HepG2 (cell line): ENCODE results near the gene OSBPL5. TPM values are rescaled to one million over a fixed set of nuclear protein-coding genes. Genes with fewer than 3 reads are reported as not detected.

Experiments
- FOXK1 ChIP-seq: sonication (generic); formaldehyde crosslinking; IDR thresholded peaks from 2 replicates; pipeline ENCODE4 v1.4.0; 2020; ENCODE audit warnings: low read depth, missing genetic modification reagents, borderline replicate concordance
- HMG20B ChIP-seq: conservative IDR thresholded peaks from 2 replicates; pipeline ENCODE4 v1.6.1; 2016; ENCODE audit warnings: missing genetic modification reagents, missing compliant biosample characterization
- NAIF1 ChIP-seq: sonication (generic); formaldehyde crosslinking; IDR thresholded peaks from 2 replicates; pipeline ENCODE4 v1.5.0; 2020; ENCODE audit warnings: mild to moderate bottlenecking, missing genetic modification reagents, borderline replicate concordance
- ZNF251 ChIP-seq: sonication (generic); formaldehyde crosslinking; IDR thresholded peaks from 2 replicates; pipeline ENCODE4 v1.9.0; 2021; ENCODE audit warnings: mild to moderate bottlenecking, missing genetic modification reagents
- polyA plus RNA-seq, 8 experiments: library from polyadenylated mRNA; depleted of rRNA in 3 of 8; stranded (reverse) in 7 of 8; unstranded in 1 of 8; fragments of >200 nt; fragmentation: Illumina TruSeq in 4 of 8; extraction: Trizol in 4 of 8; gene quantifications; 2 replicates each; pipeline versions ENCODE4 v1.2.1 to v1.2.3, GENCODE V29; 2011 to 2016; ENCODE audit warnings: low read depth in 4 of 8, missing spikeins in 1 of 8, mixed read lengths in 1 of 8; ENCODE audit not compliant: insufficient read depth in 1 of 8
- total RNA-seq, 5 experiments: library from RNA; depleted of rRNA; stranded (reverse); fragments of >200 nt; fragmentation: Illumina TruSeq; extraction: Trizol; gene quantifications; 2 replicates each; pipeline ENCODE4 v1.2.3, GENCODE V29; 2016; ENCODE audit warnings: low read depth in 1 of 5
- TF ChIP-seq, protein P1 (sequence below): sonication (generic); formaldehyde crosslinking; IDR thresholded peaks from 2 replicates; pipeline ENCODE4 v1.5.0; 2020; ENCODE audit warnings: mild to moderate bottlenecking, missing genetic modification reagents
- TF ChIP-seq, protein P2 (sequence below): sonication (generic); formaldehyde crosslinking; IDR thresholded peaks from 2 replicates; pipeline ENCODE4 v1.4.0; 2020; ENCODE audit warnings: missing genetic modification reagents
- TF ChIP-seq, protein P3 (sequence below): sonication (generic); formaldehyde crosslinking; IDR thresholded peaks from one replicate; pipeline ENCODE4 v1.5.1; 2020; ENCODE audit warnings: mild to moderate bottlenecking, missing genetic modification reagents; ENCODE audit errors: not compliant biosample characterization

The OSBPL5 gene
- total and polyA plus RNA-seq, 2 of the 13 experiments (the other 11 are each of a cell fraction or from before 2014, with no cell fraction given), result not detected

DNA sequence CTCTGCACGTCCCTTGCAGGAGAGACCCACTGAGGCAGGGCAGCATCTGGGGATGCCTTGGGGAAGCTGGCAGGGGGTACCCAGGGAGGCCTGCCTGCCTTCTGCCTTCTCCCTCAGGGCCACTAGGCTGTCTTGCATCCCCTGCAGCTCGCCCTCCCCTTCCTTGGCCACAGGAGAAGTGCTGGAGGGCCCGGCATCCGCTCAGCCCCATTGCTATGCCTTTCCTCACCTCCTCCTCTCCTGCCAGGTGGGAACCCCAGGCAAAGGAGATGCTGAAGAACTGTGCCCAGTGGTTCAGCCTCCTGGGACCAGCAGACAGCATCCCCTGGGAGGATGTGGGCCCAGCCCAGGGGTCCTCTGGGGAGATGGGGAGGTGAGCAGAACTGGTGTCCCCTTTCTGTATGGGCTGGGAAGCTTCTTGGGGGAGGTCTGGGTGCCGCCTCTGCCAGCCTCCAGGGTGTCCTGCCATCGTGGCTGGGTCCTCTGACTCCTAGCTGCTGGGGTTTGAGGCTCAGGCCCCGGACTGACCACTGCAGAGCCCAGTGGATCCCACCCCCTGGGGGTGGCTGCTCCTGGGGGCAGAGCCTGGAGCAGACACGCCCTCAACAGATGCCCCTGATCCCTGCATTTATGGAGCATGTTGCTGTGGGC is 32.9 kb upstream of the OSBPL5 start (continued):
- TF ChIP-seq, protein P1, sequence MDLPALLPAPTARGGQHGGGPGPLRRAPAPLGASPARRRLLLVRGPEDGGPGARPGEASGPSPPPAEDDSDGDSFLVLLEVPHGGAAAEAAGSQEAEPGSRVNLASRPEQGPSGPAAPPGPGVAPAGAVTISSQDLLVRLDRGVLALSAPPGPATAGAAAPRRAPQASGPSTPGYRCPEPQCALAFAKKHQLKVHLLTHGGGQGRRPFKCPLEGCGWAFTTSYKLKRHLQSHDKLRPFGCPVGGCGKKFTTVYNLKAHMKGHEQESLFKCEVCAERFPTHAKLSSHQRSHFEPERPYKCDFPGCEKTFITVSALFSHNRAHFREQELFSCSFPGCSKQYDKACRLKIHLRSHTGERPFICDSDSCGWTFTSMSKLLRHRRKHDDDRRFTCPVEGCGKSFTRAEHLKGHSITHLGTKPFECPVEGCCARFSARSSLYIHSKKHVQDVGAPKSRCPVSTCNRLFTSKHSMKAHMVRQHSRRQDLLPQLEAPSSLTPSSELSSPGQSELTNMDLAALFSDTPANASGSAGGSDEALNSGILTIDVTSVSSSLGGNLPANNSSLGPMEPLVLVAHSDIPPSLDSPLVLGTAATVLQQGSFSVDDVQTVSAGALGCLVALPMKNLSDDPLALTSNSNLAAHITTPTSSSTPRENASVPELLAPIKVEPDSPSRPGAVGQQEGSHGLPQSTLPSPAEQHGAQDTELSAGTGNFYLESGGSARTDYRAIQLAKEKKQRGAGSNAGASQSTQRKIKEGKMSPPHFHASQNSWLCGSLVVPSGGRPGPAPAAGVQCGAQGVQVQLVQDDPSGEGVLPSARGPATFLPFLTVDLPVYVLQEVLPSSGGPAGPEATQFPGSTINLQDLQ (CRISPR knock-in tag), result no peak
- no peak for TF ChIP-seq NAIF1
- TF ChIP-seq HMG20B (CRISPR knock-in tag), result no peak
- no peak for TF ChIP-seq ZNF251
- TF ChIP-seq FOXK1 (CRISPR knock-in tag), result no peak
- TF ChIP-seq, protein P2, sequence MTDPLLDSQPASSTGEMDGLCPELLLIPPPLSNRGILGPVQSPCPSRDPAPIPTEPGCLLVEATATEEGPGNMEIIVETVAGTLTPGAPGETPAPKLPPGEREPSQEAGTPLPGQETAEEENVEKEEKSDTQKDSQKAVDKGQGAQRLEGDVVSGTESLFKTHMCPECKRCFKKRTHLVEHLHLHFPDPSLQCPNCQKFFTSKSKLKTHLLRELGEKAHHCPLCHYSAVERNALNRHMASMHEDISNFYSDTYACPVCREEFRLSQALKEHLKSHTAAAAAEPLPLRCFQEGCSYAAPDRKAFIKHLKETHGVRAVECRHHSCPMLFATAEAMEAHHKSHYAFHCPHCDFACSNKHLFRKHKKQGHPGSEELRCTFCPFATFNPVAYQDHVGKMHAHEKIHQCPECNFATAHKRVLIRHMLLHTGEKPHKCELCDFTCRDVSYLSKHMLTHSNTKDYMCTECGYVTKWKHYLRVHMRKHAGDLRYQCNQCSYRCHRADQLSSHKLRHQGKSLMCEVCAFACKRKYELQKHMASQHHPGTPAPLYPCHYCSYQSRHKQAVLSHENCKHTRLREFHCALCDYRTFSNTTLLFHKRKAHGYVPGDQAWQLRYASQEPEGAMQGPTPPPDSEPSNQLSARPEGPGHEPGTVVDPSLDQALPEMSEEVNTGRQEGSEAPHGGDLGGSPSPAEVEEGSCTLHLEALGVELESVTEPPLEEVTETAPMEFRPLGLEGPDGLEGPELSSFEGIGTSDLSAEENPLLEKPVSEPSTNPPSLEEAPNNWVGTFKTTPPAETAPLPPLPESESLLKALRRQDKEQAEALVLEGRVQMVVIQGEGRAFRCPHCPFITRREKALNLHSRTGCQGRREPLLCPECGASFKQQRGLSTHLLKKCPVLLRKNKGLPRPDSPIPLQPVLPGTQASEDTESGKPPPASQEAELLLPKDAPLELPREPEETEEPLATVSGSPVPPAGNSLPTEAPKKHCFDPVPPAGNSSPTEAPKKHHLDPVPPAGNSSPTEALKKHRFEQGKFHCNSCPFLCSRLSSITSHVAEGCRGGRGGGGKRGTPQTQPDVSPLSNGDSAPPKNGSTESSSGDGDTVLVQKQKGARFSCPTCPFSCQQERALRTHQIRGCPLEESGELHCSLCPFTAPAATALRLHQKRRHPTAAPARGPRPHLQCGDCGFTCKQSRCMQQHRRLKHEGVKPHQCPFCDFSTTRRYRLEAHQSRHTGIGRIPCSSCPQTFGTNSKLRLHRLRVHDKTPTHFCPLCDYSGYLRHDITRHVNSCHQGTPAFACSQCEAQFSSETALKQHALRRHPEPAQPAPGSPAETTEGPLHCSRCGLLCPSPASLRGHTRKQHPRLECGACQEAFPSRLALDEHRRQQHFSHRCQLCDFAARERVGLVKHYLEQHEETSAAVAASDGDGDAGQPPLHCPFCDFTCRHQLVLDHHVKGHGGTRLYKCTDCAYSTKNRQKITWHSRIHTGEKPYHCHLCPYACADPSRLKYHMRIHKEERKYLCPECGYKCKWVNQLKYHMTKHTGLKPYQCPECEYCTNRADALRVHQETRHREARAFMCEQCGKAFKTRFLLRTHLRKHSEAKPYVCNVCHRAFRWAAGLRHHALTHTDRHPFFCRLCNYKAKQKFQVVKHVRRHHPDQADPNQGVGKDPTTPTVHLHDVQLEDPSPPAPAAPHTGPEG (CRISPR knock-in tag), result no peak
- TF ChIP-seq, protein P3, sequence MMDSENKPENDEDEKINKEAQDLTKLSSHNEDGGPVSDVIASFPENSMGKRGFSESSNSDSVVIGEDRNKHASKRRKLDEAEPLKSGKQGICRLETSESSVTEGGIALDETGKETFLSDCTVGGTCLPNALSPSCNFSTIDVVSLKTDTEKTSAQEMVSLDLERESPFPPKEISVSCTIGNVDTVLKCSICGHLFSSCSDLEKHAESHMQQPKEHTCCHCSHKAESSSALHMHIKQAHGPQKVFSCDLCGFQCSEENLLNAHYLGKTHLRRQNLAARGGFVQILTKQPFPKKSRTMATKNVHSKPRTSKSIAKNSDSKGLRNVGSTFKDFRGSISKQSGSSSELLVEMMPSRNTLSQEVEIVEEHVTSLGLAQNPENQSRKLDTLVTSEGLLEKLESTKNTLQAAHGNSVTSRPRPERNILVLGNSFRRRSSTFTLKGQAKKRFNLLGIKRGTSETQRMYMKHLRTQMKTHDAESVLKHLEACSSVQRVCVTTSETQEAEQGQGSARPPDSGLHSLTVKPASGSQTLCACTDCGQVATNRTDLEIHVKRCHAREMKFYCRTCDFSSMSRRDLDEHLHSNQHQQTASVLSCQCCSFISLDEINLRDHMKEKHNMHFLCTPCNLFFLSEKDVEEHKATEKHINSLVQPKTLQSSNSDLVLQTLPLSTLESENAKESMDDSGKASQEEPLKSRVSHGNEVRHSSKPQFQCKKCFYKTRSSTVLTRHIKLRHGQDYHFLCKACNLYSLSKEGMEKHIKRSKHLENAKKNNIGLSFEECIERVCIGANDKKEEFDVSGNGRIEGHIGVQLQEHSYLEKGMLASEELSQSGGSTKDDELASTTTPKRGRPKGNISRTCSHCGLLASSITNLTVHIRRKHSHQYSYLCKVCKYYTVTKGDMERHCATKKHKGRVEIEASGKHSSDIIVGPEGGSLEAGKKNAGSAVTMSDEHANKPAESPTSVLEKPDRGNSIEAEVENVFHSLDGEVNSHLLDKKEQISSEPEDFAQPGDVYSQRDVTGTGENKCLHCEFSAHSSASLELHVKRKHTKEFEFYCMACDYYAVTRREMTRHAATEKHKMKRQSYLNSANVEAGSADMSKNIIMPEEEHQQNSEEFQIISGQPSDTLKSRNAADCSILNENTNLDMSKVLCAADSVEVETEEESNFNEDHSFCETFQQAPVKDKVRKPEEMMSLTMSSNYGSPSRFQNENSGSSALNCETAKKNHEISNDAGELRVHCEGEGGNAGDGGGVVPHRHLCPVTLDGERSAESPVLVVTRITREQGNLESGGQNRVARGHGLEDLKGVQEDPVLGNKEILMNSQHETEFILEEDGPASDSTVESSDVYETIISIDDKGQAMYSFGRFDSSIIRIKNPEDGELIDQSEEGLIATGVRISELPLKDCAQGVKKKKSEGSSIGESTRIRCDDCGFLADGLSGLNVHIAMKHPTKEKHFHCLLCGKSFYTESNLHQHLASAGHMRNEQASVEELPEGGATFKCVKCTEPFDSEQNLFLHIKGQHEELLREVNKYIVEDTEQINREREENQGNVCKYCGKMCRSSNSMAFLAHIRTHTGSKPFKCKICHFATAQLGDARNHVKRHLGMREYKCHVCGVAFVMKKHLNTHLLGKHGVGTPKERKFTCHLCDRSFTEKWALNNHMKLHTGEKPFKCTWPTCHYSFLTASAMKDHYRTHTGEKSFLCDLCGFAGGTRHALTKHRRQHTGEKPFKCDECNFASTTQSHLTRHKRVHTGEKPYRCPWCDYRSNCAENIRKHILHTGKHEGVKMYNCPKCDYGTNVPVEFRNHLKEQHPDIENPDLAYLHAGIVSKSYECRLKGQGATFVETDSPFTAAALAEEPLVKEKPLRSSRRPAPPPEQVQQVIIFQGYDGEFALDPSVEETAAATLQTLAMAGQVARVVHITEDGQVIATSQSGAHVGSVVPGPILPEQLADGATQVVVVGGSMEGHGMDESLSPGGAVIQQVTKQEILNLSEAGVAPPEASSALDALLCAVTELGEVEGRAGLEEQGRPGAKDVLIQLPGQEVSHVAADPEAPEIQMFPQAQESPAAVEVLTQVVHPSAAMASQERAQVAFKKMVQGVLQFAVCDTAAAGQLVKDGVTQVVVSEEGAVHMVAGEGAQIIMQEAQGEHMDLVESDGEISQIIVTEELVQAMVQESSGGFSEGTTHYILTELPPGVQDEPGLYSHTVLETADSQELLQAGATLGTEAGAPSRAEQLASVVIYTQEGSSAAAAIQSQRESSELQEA, result no peak
